Activated CD8-positive, alpha-beta T cell treated with anti-CD3 and anti-CD28 coated beads, Interleukin-2, amount 10 ng/mL, durations not matched to agents 7 days and 5 days (primary cell): Measurements from ENCODE around the gene CCDC152. TPM values are rescaled to one million over a fixed set of nuclear protein-coding genes. Genes with fewer than 3 reads are reported as not detected.

Experiments used
- ATAC-seq: fragments of 150-1000 bp; cut with Tn5 transposase; one replicate; pipeline ENCODE4 v1.10.0; 2021; ENCODE audit warnings: moderate library complexity
- CTCF ChIA-PET: fragments of 350-600 bp; sonication (Branson Sonifier 250); formaldehyde crosslinking; loops from one replicate; lab custom pipeline; 2021; ENCODE audit warnings: antibody characterized with exemption; lab: Charles Lee
- POLR2A ChIA-PET: fragments of 350-600 bp; sonication (Branson Sonifier 250); formaldehyde crosslinking; loops from one replicate; lab custom pipeline; 2021; ENCODE audit warnings: antibody characterized with exemption; lab: Charles Lee
- DNase-seq: peaks from one replicate; pipeline ENCODE4 v3.0.0-alpha.2; 2020
- H3K27ac Mint-ChIP-seq: one replicate; pipeline ENCODE4 v1.8.0; 2021; ENCODE audit warnings: mild to moderate bottlenecking, mixed read lengths
- H3K27me3 Mint-ChIP-seq: one replicate; pipeline ENCODE4 v1.8.0; 2021; ENCODE audit warnings: low read depth, mixed read lengths
- H3K36me3 Mint-ChIP-seq: one replicate; pipeline ENCODE4 v1.8.0; 2021; ENCODE audit warnings: low read depth, mixed read lengths
- H3K4me1 Mint-ChIP-seq: one replicate; pipeline ENCODE4 v1.8.0; 2021; ENCODE audit warnings: low read depth, mixed read lengths
- H3K4me3 Mint-ChIP-seq: one replicate; pipeline ENCODE4 v1.8.0; 2021; ENCODE audit warnings: mild to moderate bottlenecking, mixed read lengths
- H3K9me3 Mint-ChIP-seq: one replicate; pipeline ENCODE4 v1.8.0; 2022; ENCODE audit warnings: mixed read lengths; ENCODE audit not compliant: insufficient read depth
- total RNA-seq, 2 experiments: library from RNA; stranded (reverse); gene quantifications; one replicate each; pipeline ENCODE4 v1.2.3, GENCODE V29; 2021

CCDC152 gene
- total RNA-seq, 2 experiments from 2014 or later: 6.5 to 7.0 TPM

- Mint-ChIP-seq H3K4me3 (no peak overlapping the region), H3K36me3 (no peaks in the 10 kb centered on the region), H3K27ac (no peak overlapping the region), H3K4me1 (peaks cover 10% of the 10 kb centered on the region), H3K27me3 (no peaks in the 10 kb centered on the region), H3K9me3 (no peaks in the 10 kb centered on the region)
- CTCF ChIA-PET: interaction anchor here (1.9 kb wide), 1 partner anchor 17 kb away, joined by 4 read pairs; no protein-coding TSS in a partner anchor
- no peak for DNase-seq
- ATAC-seq: no peak
- POLR2A ChIA-PET: no interaction called here
These were observed 6.1 kb upstream of the CCDC152 start for GRCh38 chr5:42750507-42750906.

GRCh38 chr5:42751044-42751443, 5.6 kb upstream of the CCDC152 start:
- Mint-ChIP-seq H3K36me3 (no peaks in the 10 kb centered on the region), H3K4me1 (peaks cover 10% of the 10 kb centered on the region), H3K27me3 (no peaks in the 10 kb centered on the region), H3K9me3 (no peaks in the 10 kb centered on the region), H3K4me3 (no peak overlapping the region), H3K27ac (no peak overlapping the region)
- DNase-seq (no peak), ATAC-seq (no peak)
- ChIA-PET CTCF (interaction anchor here (1.0 to 1.9 kb wide), 2 partner anchors 16 to 138 kb away, joined by 3 to 4 read pairs; no protein-coding TSS in a partner anchor), POLR2A (no interaction called here)

- DNase-seq: no peak
- H3K27ac Mint-ChIP-seq: no peak overlapping the region
- H3K4me1 Mint-ChIP-seq: peaks cover 11% of the 10 kb centered on the region
- no peaks in the 10 kb centered on the region for H3K36me3 Mint-ChIP-seq
- H3K27me3 Mint-ChIP-seq: no peaks in the 10 kb centered on the region
- no peaks in the 10 kb centered on the region for H3K9me3 Mint-ChIP-seq
- H3K4me3 Mint-ChIP-seq: no peak overlapping the region
- ChIA-PET POLR2A (no interaction called here), CTCF (interaction anchor here (0.9 to 1.4 kb wide), 2 partner anchors 14 to 28 kb away, joined by 3 read pairs; no protein-coding TSS in a partner anchor)
- no peak for ATAC-seq
These were observed 3.5 kb upstream of the CCDC152 start for GRCh38 chr5:42753099-42753498.

GRCh38 chr5:42759456-42759855, 2.8 kb downstream of the CCDC152 start:
- DNase-seq: no peak
- H3K27ac Mint-ChIP-seq: no peak overlapping the region
- POLR2A ChIA-PET: no interaction called here
- H3K27me3 Mint-ChIP-seq: no peaks in the 10 kb centered on the region
- H3K4me1 Mint-ChIP-seq: peaks cover 3% of the 10 kb centered on the region
- ATAC-seq: no peak
- no peaks in the 10 kb centered on the region for H3K9me3 Mint-ChIP-seq
- H3K4me3 Mint-ChIP-seq: no peak overlapping the region
- peaks cover 1% of the 10 kb centered on the region for H3K36me3 Mint-ChIP-seq
- CTCF ChIA-PET: no interaction called here

- peaks cover 3% of the 10 kb centered on the region for H3K4me1 Mint-ChIP-seq
- CTCF ChIA-PET: interaction anchor here (1.6 kb wide), 1 partner anchor 42 kb away, joined by 4 read pairs; no protein-coding TSS in a partner anchor
- POLR2A ChIA-PET: interaction anchor here (0.5 kb wide), 1 partner anchor 84 kb away, joined by 4 read pairs; no protein-coding TSS in a partner anchor
- no peak overlapping the region for H3K27ac Mint-ChIP-seq
- no peaks in the 10 kb centered on the region for H3K9me3 Mint-ChIP-seq
- H3K36me3 Mint-ChIP-seq: peaks cover 1% of the 10 kb centered on the region
- DNase-seq (no peak), ATAC-seq (no peak)
- H3K27me3 Mint-ChIP-seq: no peaks in the 10 kb centered on the region
- H3K4me3 Mint-ChIP-seq: no peak overlapping the region
These were observed 3.8 kb downstream of the CCDC152 start for GRCh38 chr5:42760426-42760825.

- CTCF ChIA-PET: interaction anchor here (1.6 kb wide), 1 partner anchor 43 kb away, joined by 4 read pairs; no protein-coding TSS in a partner anchor
- POLR2A ChIA-PET: no interaction called here
- no peaks in the 10 kb centered on the region for H3K9me3 Mint-ChIP-seq
- H3K27me3 Mint-ChIP-seq: peaks cover 6% of the 10 kb centered on the region
- no peak overlapping the region for H3K27ac Mint-ChIP-seq
- DNase-seq (no peak), ATAC-seq (no peak)
- H3K36me3 Mint-ChIP-seq: peaks cover 1% of the 10 kb centered on the region
- H3K4me3 Mint-ChIP-seq: no peak overlapping the region
- peaks cover 3% of the 10 kb centered on the region for H3K4me1 Mint-ChIP-seq
These were observed 5.2 kb downstream of the CCDC152 start for GRCh38 chr5:42761791-42762190.

- peaks cover 2% of the 10 kb centered on the region for H3K36me3 Mint-ChIP-seq
- H3K4me3 Mint-ChIP-seq: no peak overlapping the region
- no peak for ATAC-seq
- H3K9me3 Mint-ChIP-seq: no peaks in the 10 kb centered on the region
- ChIA-PET POLR2A (no interaction called here), CTCF (interaction anchor here (0.7 to 1.8 kb wide), 18 partner anchors 10 to 901 kb away, joined by 3 to 14 read pairs (median 4); partner anchors contain the start of genes CCDC152 and GHR)
- no peaks in the 10 kb centered on the region for H3K4me1 Mint-ChIP-seq
- H3K27ac Mint-ChIP-seq: no peak overlapping the region
- no peak for DNase-seq
- peaks cover 6% of the 10 kb centered on the region for H3K27me3 Mint-ChIP-seq
These were observed 11.0 kb downstream of the CCDC152 start for GRCh38 chr5:42767491-42768105.

- ChIA-PET CTCF (interaction anchor here (0.9 to 1.8 kb wide), 12 partner anchors 9 to 345 kb away, joined by 3 to 14 read pairs (median 4); partner anchors contain the start of genes CCDC152 and GHR), POLR2A (no interaction called here)
- Mint-ChIP-seq H3K27ac (no peak overlapping the region), H3K9me3 (no peaks in the 10 kb centered on the region), H3K4me3 (no peak overlapping the region), H3K4me1 (no peaks in the 10 kb centered on the region), H3K36me3 (peaks cover 2% of the 10 kb centered on the region), H3K27me3 (peaks cover 6% of the 10 kb centered on the region)
- no peak for DNase-seq
- ATAC-seq: no peak
These were observed 11.5 kb downstream of the CCDC152 start for GRCh38 chr5:42768106-42768504.

GRCh38 chr5:42770003-42770402, 13.4 kb downstream of the CCDC152 start:
- DNase-seq (no peak), ATAC-seq (no peak)
- Mint-ChIP-seq H3K27ac (no peak overlapping the region), H3K4me3 (no peak overlapping the region), H3K27me3 (peaks cover 6% of the 10 kb centered on the region), H3K9me3 (no peaks in the 10 kb centered on the region), H3K36me3 (peaks cover 2% of the 10 kb centered on the region), H3K4me1 (no peaks in the 10 kb centered on the region)
- POLR2A ChIA-PET: no interaction called here
- CTCF ChIA-PET: interaction anchor here (1.0 kb wide), 1 partner anchor 120 kb away, joined by 3 read pairs; no protein-coding TSS in a partner anchor

GRCh38 chr5:42772265-42772993, 15.8 kb downstream of the CCDC152 start:
- H3K4me3 Mint-ChIP-seq: no peak overlapping the region
- H3K27me3 Mint-ChIP-seq: peaks cover 2% of the 10 kb centered on the region
- ChIA-PET CTCF (interaction anchor here (1.1 kb wide), 1 partner anchor 117 kb away, joined by 3 read pairs; no protein-coding TSS in a partner anchor), POLR2A (no interaction called here)
- no peaks in the 10 kb centered on the region for H3K9me3 Mint-ChIP-seq
- H3K27ac Mint-ChIP-seq: no peak overlapping the region
- H3K36me3 Mint-ChIP-seq: peaks cover 2% of the 10 kb centered on the region
- DNase-seq (no peak), ATAC-seq (no peak)
- no peaks in the 10 kb centered on the region for H3K4me1 Mint-ChIP-seq

GRCh38 chr5:42779083-42779482, 22.5 kb downstream of the CCDC152 start:
- DNase-seq (no peak), ATAC-seq (no peak)
- H3K9me3 Mint-ChIP-seq: no peaks in the 10 kb centered on the region
- POLR2A ChIA-PET: no interaction called here
- peaks cover 2% of the 10 kb centered on the region for H3K27me3 Mint-ChIP-seq
- H3K36me3 Mint-ChIP-seq: peaks cover 1% of the 10 kb centered on the region
- CTCF ChIA-PET: no interaction called here
- H3K27ac Mint-ChIP-seq: no peak overlapping the region
- H3K4me1 Mint-ChIP-seq: no peaks in the 10 kb centered on the region
- no peak overlapping the region for H3K4me3 Mint-ChIP-seq

- H3K36me3 Mint-ChIP-seq: peaks cover 16% of the 10 kb centered on the region
- POLR2A ChIA-PET: no interaction called here
- H3K27me3 Mint-ChIP-seq: peaks cover 2% of the 10 kb centered on the region
- H3K27ac Mint-ChIP-seq: no peak overlapping the region
- DNase-seq (no peak), ATAC-seq (no peak)
- CTCF ChIA-PET: interaction anchor here (1.1 kb wide), 1 partner anchor 14 kb away, joined by 3 read pairs; no protein-coding TSS in a partner anchor
- H3K4me1 Mint-ChIP-seq: no peaks in the 10 kb centered on the region
- peaks cover 12% of the 10 kb centered on the region for H3K9me3 Mint-ChIP-seq
- H3K4me3 Mint-ChIP-seq: no peak overlapping the region
These were observed 25.0 kb downstream of the CCDC152 start for GRCh38 chr5:42781584-42781983.
